Endothelial cell of umbilical vein (primary cell): ENCODE data around the gene CLTCL1.

ENCODE experiments used
- CTCF ChIP-seq, 2 donors: IDR thresholded peaks; 1 replicate in 1 of 2; 2 replicates in 1 of 2; pipeline ENCODE4 v1.5.1; 2011; ENCODE audit warnings: low read length in 2 of 2, mild to moderate bottlenecking in 2 of 2, moderate library complexity in 2 of 2, control low read depth in 1 of 2, inconsistent platforms in 1 of 2, low read depth in 1 of 2; ENCODE audit not compliant: insufficient read depth in 1 of 2; ENCODE audit errors: extremely low read depth in 1 of 2
- EZH2 ChIP-seq: IDR thresholded peaks from 2 replicates; pipeline ENCODE4 v1.6.1; 2012; ENCODE audit warnings: borderline replicate concordance, low read depth, mild to moderate bottlenecking, moderate library complexity, low read length, inconsistent platforms; ENCODE audit not compliant: severe bottlenecking
- FOS ChIP-seq: IDR thresholded peaks from 2 replicates; pipeline ENCODE4 v1.6.1; 2011; ENCODE audit warnings: mild to moderate bottlenecking, low read length, moderate library complexity, borderline replicate concordance; ENCODE audit not compliant: insufficient read depth
- JUN ChIP-seq: IDR thresholded peaks from 2 replicates; pipeline ENCODE4 v1.6.1; 2011; ENCODE audit warnings: borderline replicate concordance, low read depth; ENCODE audit not compliant: insufficient read length, insufficient read depth
- MAX ChIP-seq: IDR thresholded peaks from 2 replicates; pipeline ENCODE4 v1.6.1; 2011; ENCODE audit not compliant: insufficient read depth, insufficient read length
- MYC ChIP-seq: IDR thresholded peaks from one replicate; pipeline ENCODE4 v1.6.1; 2011; ENCODE audit warnings: mild to moderate bottlenecking, low read depth, low read length
- POLR2A ChIP-seq: IDR thresholded peaks from 2 replicates; pipeline ENCODE4 v1.6.1; 2012; ENCODE audit warnings: low read depth, mild to moderate bottlenecking, control low read depth, low read length
- POLR2AphosphoS5 ChIP-seq: IDR thresholded peaks from 2 replicates; pipeline ENCODE4 v1.6.1; 2012; ENCODE audit warnings: low read depth, mild to moderate bottlenecking, control low read depth, low read length, moderate library complexity; ENCODE audit not compliant: insufficient read depth

- TF ChIP-seq POLR2A (no peak), JUN (no peak), CTCF (IDR thresholded peaks at IDR 0.05; ENCODE audit: extremely low read depth in 1 of 2, insufficient read depth in 1 of 2, low read depth in 1 of 2, low read length in 2 of 2) (no peak), MYC (no peak), MAX (no peak), POLR2AphosphoS5 (no peak), EZH2 (no peak), FOS (no peak)
These were observed 4.2 kb upstream of the CLTCL1 start for GRCh38 chr22:19295733-19296132.
